GM12801 (cell line): ENCODE measurements around the gene MRPL51.

Source experiments
- CTCF ChIP-seq: IDR thresholded peaks from one replicate; pipeline ENCODE4 v1.5.1; 2011; ENCODE audit warnings: control low read depth; ENCODE audit not compliant: insufficient read length; ENCODE audit errors: extremely low read depth

Gene MRPL51

GRCh38 chr12:6469609-6470374, 23.3 kb downstream of the MRPL51 start:
- TF ChIP-seq CTCF: no peak

DNA sequence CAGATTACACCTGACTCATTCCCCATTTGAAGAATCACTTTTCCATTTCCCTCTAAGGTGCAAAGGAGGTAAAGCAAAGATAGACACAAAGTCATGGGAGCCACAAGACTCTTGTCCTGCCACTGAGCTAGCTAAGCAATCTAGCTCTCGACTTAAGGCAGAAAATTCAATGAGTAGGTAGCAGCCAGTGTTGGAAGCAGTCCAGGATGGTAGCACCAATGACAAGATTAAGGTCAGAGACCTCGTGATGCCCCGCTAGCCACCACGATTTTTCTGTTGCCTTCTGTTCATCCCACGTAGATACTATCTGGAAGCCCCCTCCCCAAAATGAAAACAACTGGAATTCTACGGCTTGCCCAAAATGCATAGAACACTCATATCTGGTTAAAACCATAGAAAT, 24.0 kb downstream of the MRPL51 start:
- no peak for TF ChIP-seq CTCF

DNA sequence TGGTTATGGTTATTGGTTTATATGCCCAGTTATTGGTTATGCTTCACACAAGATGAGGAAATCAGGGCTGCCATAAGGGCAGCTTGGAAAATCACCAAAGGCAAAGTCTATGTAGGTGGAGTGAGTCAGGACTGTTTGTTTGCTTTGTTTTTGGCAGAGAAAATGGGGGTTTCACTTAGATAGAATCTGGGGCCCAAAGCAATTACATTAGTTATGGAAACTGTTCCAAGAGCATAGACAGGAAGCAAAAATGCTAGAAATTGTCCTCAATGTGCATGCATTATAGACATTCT, 24.8 kb downstream of the MRPL51 start:
- no peak for TF ChIP-seq CTCF

- TF ChIP-seq CTCF: no peak
Observed at GRCh38 chr12:6466184-6466573, 26.9 kb downstream of the MRPL51 start.

DNA sequence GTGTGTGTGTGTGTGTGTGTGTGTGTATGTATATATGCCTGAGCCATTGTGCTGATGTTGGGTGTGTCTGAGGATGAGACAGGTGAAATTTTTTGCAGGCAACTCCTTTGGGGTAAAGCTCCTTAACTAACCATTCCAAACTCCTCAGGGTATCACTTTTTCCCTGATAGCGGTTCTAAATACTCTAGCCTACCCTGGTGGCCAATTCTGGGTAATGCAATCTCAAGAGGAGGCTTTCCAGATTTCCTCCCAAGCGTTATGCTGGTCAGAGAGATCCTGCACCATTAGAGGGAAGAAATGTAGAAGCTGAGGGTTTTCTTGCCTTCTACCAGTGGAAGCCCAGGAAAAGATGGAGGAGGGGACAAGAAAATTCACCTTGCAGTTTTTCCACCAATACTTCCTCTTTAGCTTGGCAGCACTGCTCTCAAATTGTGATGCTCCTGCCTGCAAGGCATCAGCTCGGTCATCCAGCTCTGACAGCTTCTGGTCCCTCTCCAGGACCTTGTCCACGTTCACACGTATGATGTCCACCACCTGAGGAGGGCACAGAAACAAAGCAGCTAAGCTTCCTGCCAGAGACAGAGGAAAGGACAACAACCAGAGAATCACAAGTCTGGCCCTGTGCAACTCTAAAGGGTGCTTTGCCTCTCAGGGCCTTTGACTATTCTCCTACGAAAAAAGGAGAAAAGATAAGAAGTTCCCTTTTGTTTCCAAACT, 27.4 kb downstream of the MRPL51 start:
- no peak for TF ChIP-seq CTCF

DNA sequence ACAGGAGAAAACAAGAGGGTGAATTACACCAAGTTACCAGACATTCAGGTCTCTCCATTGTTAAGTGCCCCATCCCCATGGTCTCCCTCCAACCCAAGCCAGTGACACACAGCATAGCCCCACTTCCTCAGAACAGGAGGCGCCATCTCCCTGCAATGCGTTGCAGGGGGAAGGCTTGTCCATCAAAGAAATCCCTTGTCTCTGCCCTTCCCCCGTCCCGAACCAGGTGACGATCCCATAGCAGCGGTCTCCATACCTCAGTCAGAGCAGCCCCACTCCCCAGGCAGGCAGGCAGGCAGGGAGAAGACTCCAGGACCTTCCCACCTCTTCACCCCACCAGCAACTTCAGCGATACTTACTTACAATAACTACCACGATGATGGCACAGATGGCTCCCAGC, 28.5 kb downstream of the MRPL51 start:
- no peak for TF ChIP-seq CTCF

DNA sequence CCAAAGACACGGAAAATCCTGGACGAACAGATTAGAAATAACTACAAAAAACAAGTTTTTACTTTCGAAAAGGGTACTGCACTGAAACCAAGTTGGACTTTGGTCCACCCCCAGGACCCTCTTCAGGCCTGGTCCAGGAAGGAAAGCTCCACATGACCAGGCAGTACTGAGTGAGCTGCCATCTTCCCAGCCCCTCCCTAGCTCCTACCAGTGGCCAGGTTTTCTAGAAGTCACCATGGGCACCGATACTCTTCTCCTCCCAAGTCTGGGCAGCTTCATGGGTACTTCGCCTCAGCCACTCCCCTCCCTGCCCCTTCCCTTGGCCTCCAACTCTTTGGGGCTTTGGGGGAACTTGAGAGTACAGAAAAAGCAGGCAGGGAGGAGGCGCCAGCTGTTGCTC, 29.2 kb downstream of the MRPL51 start:
- no peak for TF ChIP-seq CTCF
